Measurements from ENCODE around the gene RTP5.
"Not testable (repeated sequence)": the region's sequence is repeated elsewhere in the genome, so short reads cannot be mapped to it uniquely, and the experiment has no call there.

The RTP5 gene

GRCh38 chr2:241870611-241871537 lies 1.3 kb downstream of the RTP5 start:
- no peak for DNase-seq (ENCODE audit: low read depth)

- no peak for DNase-seq (ENCODE audit: low read depth)
These were observed 2.2 kb downstream of the RTP5 start for GRCh38 chr2:241871538-241872312.

GRCh38 chr2:241872313-241872642 lies 2.7 kb downstream of the RTP5 start:
- no peak for DNase-seq (ENCODE audit: low read depth)

GRCh38 chr2:241873081-241873802 lies 3.7 kb downstream of the RTP5 start:
- DNase-seq (ENCODE audit: low read depth), result no peak

- no peak for DNase-seq (ENCODE audit: low read depth)
These were observed 4.2 kb downstream of the RTP5 start for GRCh38 chr2:241873803-241874110.

- no peak for DNase-seq (ENCODE audit: low read depth)
These were observed 4.9 kb downstream of the RTP5 start for GRCh38 chr2:241874277-241874925.

GRCh38 chr2:241875754-241876527 lies 6.4 kb downstream of the RTP5 start:
- DNase-seq (ENCODE audit: low read depth), result not testable (repeated sequence)

- DNase-seq (ENCODE audit: low read depth), result no peak
These were observed 7.1 kb downstream of the RTP5 start for GRCh38 chr2:241876528-241877196.

GRCh38 chr2:241877197-241877685 lies 7.7 kb downstream of the RTP5 start:
- DNase-seq (ENCODE audit: low read depth), result no peak

- DNase-seq (ENCODE audit: low read depth), result no peak
These were observed 8.8 kb downstream of the RTP5 start for GRCh38 chr2:241877989-241878970.

- no peak for DNase-seq (ENCODE audit: low read depth)
These were observed 9.8 kb downstream of the RTP5 start for GRCh38 chr2:241879326-241879725.

- DNase-seq (ENCODE audit: low read depth), result no peak
These were observed 11.0 kb downstream of the RTP5 start for GRCh38 chr2:241880311-241881073.

GRCh38 chr2:241882091-241882625 lies 12.6 kb downstream of the RTP5 start:
- no peak for DNase-seq (ENCODE audit: low read depth)

GRCh38 chr2:241884951-241885290 lies 15.4 kb downstream of the RTP5 start:
- no peak for DNase-seq (ENCODE audit: low read depth)

- DNase-seq (ENCODE audit: low read depth), result no peak
These were observed 15.9 kb downstream of the RTP5 start for GRCh38 chr2:241885291-241885945.

GRCh38 chr2:241885946-241886643 lies 16.6 kb downstream of the RTP5 start:
- DNase-seq (ENCODE audit: low read depth), result no peak

GRCh38 chr2:241886840-241887447 lies 17.4 kb downstream of the RTP5 start:
- DNase-seq (ENCODE audit: low read depth), result no peak

Data from non-pigmented ciliary epithelial cell (primary cell).